GM21723 (cell line): ENCODE data around the gene PPWD1.
A peak's percentile ranks its signal among the peaks of the same experiment; 100 is the strongest.
"Not testable (repeated sequence)": the region's sequence is repeated elsewhere in the genome, so short reads cannot be mapped to it uniquely, and the experiment has no call there.

ENCODE experiments used
- ATAC-seq: cut with Tn5 transposase; IDR thresholded peaks from one replicate; pipeline ENCODE4 v1.9.1; 2021; ENCODE audit warnings: mild to moderate bottlenecking, moderate library complexity; ENCODE audit not compliant: unreplicated experiment

The PPWD1 gene

DNA sequence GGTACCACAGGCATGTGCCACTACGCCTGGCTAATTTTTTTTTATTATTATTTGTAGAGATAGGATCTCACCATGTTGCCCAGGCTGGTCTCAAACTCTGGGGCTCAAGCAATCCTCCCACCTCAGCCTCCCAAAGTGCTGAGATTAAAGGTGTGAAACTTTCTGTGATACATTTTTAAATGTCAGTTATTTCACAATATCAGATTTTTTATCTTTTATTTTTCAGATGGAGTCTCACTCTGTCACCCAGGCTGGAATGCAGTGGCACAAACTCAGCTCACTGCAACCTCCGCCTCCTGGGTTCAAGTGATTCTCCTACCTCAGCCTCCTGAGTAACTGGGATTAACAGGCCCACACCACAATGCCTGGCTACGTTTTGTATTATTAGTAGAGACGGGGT is 58.9 kb downstream of the PPWD1 start:
- not testable (repeated sequence) for ATAC-seq

DNA sequence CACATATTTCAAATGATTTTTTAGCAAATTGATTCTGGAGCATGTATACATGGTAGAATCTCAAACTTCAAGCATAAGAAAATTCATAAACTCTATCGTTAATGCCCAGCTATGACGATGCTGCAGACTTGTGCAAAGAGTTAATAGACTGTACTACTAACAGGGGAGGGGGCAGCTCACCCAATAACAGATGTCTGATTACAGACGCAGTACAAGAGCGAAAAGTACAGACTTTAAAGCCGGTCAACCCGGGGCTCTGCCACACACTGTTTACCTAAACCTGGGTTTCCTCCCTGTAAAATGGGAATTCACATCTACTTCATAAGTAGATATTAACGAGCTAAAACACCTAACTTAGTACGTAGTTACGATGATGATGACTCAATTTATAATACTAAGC is 60.4 kb downstream of the PPWD1 start:
- no peak for ATAC-seq

DNA sequence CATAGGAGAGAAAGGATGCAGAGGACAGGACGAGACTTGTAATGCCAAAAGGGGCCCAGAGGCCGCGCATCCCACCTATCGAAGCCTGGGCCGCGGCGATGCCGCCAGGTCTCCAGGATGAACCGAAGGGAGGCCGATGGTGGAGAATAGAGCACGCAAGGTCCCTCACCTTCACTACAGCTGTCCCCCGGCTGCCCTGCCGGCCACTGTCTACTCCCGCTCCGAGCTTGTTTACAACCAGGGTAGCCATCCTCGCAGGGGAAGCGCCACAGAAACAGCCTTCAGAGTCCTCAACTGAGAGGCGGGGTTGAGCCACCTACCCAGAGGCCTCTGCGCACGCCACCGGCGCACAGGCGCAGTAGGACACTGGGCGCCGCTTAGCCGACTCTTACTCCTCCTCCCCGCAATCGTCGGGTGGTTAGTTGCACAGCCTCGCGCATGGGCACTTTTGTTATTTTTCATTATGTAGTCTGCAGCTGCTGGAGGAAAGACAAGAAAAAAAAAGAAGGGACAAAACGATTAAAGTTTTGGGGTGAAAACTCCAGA is 61.0 kb downstream of the PPWD1 start, which contains the start of gene TRIM23:
Gene TRIM23 (minus strand): TSS at position 309 of the 546 bp plus-strand sequence. CDS start 59 bp downstream, at position 250.
- peak; percentile 95 for ATAC-seq

DNA sequence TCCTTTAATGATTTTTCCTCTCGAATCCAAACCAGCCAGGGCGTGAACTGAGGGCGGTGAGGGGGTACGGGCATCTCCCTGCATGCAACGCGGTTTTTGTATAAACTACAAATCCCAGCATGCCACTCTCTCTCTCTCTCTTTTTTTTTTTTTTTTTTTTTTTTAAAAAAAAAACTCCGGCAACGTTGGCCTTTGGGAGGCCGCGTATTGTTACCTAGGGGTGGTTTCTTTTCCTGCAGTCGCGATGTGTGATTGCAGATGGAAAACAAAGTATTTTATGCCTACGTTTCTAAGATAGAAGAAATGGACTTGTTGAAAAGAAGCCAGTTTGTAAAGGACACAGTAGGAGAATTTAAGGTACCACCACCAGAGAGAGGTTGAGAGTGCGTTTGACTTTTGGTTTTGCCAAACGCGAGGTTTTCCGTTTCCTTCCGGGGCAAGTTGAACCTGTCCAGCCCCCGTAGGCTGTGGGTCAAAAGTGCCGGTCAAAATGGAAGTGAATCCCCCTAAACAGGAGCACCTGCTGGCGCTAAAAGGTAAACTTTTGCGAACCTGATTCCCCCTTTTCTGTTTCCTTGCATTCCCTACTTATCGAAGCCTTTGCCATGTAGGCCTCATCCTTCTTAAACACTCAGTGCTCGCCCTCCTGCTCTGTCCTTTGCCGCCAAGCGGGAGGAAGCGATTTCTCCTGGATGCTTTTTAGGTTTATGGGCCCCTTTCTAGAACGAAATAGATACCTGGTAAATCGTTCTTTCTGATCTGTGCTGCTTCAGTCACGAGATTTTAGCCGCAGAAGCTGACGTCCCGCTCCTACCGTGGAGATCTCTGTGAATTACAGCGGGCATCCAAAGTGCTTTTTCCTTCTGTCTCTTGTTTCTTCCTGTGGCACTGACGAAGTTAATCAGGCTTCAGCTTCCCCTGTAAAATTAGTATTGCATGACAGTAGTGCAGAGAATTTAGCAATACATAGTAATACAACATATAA is 61.8 kb downstream of the PPWD1 start, which contains the start of the genes SHLD3 and TRAPPC13:
Gene SHLD3 (plus strand): TSS at position 457 of the 985 bp plus-strand sequence. CDS start 4,561 bp downstream, outside the sequence.
Gene TRAPPC13 (plus strand): TSS at position 457 of the 985 bp plus-strand sequence. CDS start 34 bp downstream, at position 491.
- peak; percentile 78 for ATAC-seq

DNA sequence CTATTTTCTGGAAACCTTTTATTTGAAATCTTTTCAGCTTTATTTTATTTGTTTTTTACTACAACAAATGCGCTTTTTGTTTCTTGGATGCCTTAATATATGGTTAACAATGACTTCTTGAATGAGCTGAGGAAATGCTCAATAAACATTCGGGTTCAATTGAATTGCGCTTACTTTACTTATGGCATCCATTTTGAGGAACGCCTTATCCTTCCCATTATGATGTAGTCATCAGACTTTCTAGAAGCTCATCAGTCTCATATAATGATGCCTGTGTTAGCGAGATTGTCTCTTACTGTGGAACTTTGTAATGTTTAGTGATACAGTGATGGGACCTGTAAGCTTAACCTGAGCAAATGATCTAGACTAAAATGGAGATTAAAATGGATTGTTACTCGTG is 62.6 kb downstream of the PPWD1 start:
- ATAC-seq, result no peak

DNA sequence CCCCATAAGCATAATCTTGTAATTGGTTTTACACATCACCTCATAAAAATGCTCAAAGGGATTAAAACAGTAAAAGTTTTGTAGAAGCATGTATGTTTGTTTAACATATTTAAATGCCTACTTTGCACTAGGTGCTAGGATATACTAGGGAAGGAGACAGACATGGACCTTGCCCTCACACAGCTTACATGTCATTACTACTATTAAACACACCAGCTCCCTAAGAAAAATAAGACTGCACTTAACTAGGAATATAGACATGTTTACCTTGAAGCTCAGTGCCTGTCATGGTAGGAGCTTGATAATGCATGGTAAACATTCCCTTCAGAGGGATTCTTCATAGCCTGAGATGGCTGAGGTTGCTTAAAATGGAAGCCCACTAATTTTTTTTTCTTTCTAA is 67.9 kb downstream of the PPWD1 start:
- ATAC-seq, result no peak
